Heart right ventricle (tissue), 16 donors: Measurements from ENCODE around the gene PPP1R15B. TPM values are rescaled to one million over a fixed set of nuclear protein-coding genes. Genes with fewer than 3 reads are reported as not detected.
A peak's percentile ranks its signal among the peaks of the same experiment; 100 is the strongest.

ENCODE experiments used
- ATAC-seq, 8 donors: fragments of 200-7000 bp; cut with Tn5 transposase; one replicate each; pipeline ENCODE4 v1.9.1; 2020; ENCODE audit warnings: mild to moderate bottlenecking in 8 of 8, moderate library complexity in 8 of 8, moderate number of reproducible peaks in 1 of 8
- DNase-seq, 2 donors: peaks; one replicate each; pipeline ENCODE4 v3.0.0-alpha.2; 2020
- H3K27ac ChIP-seq, 10 donors: fragments of 200-600 bp; sonication (generic) in 2 of 10; one replicate each; pipeline versions ENCODE4 v1.5.0 to v1.8.0; 2020 to 2022; ENCODE audit warnings: mild to moderate bottlenecking in 3 of 10
- H3K27me3 ChIP-seq, 7 donors: fragments of 200-600 bp; one replicate each; pipeline ENCODE4 v1.8.0; 2021 to 2022; ENCODE audit warnings: mild to moderate bottlenecking in 2 of 7
- H3K36me3 ChIP-seq, 9 donors: fragments of 200-600 bp; sonication (generic) in 1 of 9; one replicate each; pipeline versions ENCODE4 v1.5.0 to v1.8.0; 2020 to 2022; ENCODE audit warnings: mild to moderate bottlenecking in 2 of 9
- H3K4me1 ChIP-seq, 9 donors: fragments of 200-600 bp; sonication (generic) in 1 of 9; one replicate each; pipeline versions ENCODE4 v1.5.0 to v1.8.0; 2020 to 2022; ENCODE audit warnings: mild to moderate bottlenecking in 4 of 9
- H3K4me3 ChIP-seq, 10 donors: fragments of 200-600 bp; sonication (generic) in 2 of 10; one replicate each; pipeline versions ENCODE4 v1.5.0 to v1.8.0; 2020 to 2022; ENCODE audit warnings: mild to moderate bottlenecking in 7 of 10, moderate library complexity in 2 of 10
- H3K9me3 ChIP-seq, 11 donors: fragments of 200-600 bp in 10 of 11; sonication (generic) in 2 of 11; one replicate each; pipeline versions ENCODE4 v1.5.0 to v1.8.0; 2013 to 2022; ENCODE audit warnings: mild to moderate bottlenecking in 2 of 11, control low read depth in 1 of 11, moderate library complexity in 1 of 11
- WGBS, 2 donors: extraction: QIAGEN DNeasy Blood & Tissue Kit; methylation state at CpG; one replicate each; pipeline ENCODE4 v1.1.7; 2013; ENCODE audit warnings: inconsistent platforms in 1 of 2; 5-methylcytosine and 5-hydroxymethylcytosine counted together
- intact Hi-C, 10 donors: fragments of 100-400 bp; cut with DNase I; formaldehyde crosslinking; loops; one replicate each; pipeline versions ENCODE4 v1.11.1 to v1.14.2; 2022
- polyA plus RNA-seq, 2 donors: library from polyadenylated mRNA; stranded (reverse); fragments of 200-250 nt; gene quantifications; one replicate each; pipeline ENCODE4 v1.2.3, GENCODE V29; 2013
- total RNA-seq, 10 donors: library from RNA; stranded (reverse); fragmentation: NEBNext Ultra II Directional in 3 of 10; extraction: Animal tissue kit (Norgen Biotek cat#: 25700) in 3 of 10; gene quantifications; one replicate each; pipeline versions ENCODE4 v1.2.1 to v1.2.4, GENCODE V29; 2021 to 2023
- TF ChIP-seq, protein P1 (sequence below), 9 donors: fragments of 200-600 bp; sonication (generic) in 2 of 9; IDR thresholded peaks; one replicate each; pipeline versions ENCODE4 v1.5.0 to v1.8.0; 2021 to 2022; ENCODE audit warnings: antibody characterized with exemption in 9 of 9, mild to moderate bottlenecking in 5 of 9, moderate library complexity in 1 of 9
- donor health status: Arrhythmogenic right ventricular cardiomyopathy.
- donor health status: ischemic (EF 13 %, LVEDD 7.1; RV severe dilation, severe dysfunction).
- donor health status: healthy with polysubstance abuse.
- donor health status: DM: no; HTN: yes; CAD: no.
- donor health status: DM: no; HTN: no; CAD: no.
- donor health status: ischemic (EF 25% LVEDD 6.9; RV normal size, moderate dysfunction).
- donor health status: ischemic (EF 25% LVEDD 5.7; RV mildly dilated, moderate dysfunction).
- donor health status: healthy.
- donor health status: DM: yes; HTN: yes; CAD: no.
- donor health status: Ischemic cardiomyopathy.
- donor health status: ischemic (EF 35%, LVEDD 5.7; RV mildly dilated, moderate dysfunction).
- donor health status: nonischemic (EF 11% LVEDD 7.7; RV severe dilation, severe dysfunction).
- donor health status: DM: yes; HTN: yes; CAD: no.
- donor health status: PGD.
- donor health status: ischemic (EF 29% LVEDD 5.4; RV normal size, mild dysfunction).
- donor health status: nonischemic (EF 23%, LVEDD 6.1; RV moderate dilation, normal function).

Gene PPP1R15B
- total and polyA plus RNA-seq, 12 donors, result 8.4 to 47.3 (median 21.5) TPM

DNA sequence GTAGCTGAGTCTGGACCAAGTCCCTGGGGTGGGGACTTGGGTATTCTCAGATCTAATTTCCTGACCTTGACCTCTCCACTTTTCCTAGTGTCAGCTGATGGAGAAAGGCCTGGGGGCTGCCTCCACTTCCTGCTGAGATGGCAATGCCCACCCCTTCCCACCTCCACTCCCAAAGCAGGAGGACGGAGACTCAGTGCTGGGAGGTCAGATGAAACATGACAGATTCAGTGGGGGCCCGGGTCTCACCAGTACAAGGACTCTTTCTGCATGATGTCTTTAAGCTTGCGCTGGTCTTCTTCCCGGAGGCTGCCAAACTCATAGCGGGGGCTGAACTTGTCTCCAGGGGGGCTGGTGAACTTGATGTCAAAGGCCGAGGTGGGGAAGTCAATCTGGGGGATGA is 35.6 kb upstream of the PPP1R15B start:
- intact Hi-C loops, result loop anchor here in 7 of 10 donors (1.0 to 5.0 kb wide), 6 partner anchors 45 to 56 kb away; partner anchors contain the start of gene PIK3C2B (in 2 of the 7)
- H3K4me1 ChIP-seq, result peaks cover 34 to 90% (median 53%) of the 10 kb centered on the region in 9 donors
- no peak for DNase-seq
- peaks cover 0 to 94% (median 43%) of the 10 kb centered on the region in 9 donors for H3K36me3 ChIP-seq
- WGBS, 2 donors, result 73 to 82% methylated on average over 6 of the region's 6 CpGs
- TF ChIP-seq, protein P1, sequence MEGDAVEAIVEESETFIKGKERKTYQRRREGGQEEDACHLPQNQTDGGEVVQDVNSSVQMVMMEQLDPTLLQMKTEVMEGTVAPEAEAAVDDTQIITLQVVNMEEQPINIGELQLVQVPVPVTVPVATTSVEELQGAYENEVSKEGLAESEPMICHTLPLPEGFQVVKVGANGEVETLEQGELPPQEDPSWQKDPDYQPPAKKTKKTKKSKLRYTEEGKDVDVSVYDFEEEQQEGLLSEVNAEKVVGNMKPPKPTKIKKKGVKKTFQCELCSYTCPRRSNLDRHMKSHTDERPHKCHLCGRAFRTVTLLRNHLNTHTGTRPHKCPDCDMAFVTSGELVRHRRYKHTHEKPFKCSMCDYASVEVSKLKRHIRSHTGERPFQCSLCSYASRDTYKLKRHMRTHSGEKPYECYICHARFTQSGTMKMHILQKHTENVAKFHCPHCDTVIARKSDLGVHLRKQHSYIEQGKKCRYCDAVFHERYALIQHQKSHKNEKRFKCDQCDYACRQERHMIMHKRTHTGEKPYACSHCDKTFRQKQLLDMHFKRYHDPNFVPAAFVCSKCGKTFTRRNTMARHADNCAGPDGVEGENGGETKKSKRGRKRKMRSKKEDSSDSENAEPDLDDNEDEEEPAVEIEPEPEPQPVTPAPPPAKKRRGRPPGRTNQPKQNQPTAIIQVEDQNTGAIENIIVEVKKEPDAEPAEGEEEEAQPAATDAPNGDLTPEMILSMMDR (IDR thresholded peaks at IDR 0.05), result no peak
- no peak overlapping the region for H3K4me3 ChIP-seq
- no peaks in the 10 kb centered on the region for H3K27me3 ChIP-seq
- H3K9me3 ChIP-seq, result no peaks in the 10 kb centered on the region
- ATAC-seq, result no peak
- H3K27ac ChIP-seq, result peak overlapping the region in 7 of 10 donors; percentile 4 to 65 (median 58)

DNA sequence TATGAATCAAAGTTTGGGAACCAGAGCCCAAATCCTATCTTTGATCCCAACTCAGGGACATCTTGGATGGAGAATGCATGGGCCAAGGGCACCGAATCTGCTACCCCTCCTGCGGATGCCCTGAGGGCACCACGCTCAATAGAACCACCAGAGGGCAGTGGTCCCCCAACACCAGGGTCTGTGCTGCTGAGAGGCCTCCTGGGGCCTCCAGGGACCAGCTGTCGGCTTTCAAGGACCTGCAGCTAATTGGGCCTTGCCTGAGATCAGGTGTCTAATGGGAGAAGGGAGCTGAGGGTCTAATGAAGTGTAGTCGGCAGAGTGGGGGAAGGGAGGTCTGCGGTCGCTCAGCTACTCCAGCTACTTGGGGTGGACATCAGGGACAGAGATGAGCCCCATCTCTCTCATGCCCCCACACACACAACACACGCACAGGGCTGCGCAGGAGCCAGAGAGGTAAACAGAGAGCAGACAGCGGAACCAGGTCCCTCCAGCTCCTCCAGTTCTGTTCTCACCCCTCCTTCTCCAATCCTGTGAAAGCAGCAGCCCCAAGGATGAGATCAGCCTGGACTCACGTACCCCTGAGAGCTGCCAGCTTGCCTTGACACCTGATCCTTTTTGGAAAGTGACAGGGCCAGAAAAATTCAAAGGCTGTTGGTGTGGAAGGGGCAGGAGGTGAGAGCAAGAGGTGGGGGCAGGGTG is 34.9 kb upstream of the PPP1R15B start:
- H3K36me3 ChIP-seq, result peaks cover 0 to 94% (median 50%) of the 10 kb centered on the region in 9 donors
- H3K9me3 ChIP-seq, result no peaks in the 10 kb centered on the region
- 32 to 38% methylated on average over 11 of the region's 11 CpGs for WGBS, 2 donors
- no peaks in the 10 kb centered on the region for H3K27me3 ChIP-seq
- H3K27ac ChIP-seq, result peak overlapping the region in 7 of 10 donors; percentile 4 to 65 (median 58)
- DNase-seq (peak; percentile 76 to 79), ATAC-seq (peak; percentile 71 to 79 (median 74))
- H3K4me1 ChIP-seq, result peaks cover 33 to 90% (median 54%) of the 10 kb centered on the region in 9 donors
- H3K4me3 ChIP-seq, result no peak overlapping the region
- TF ChIP-seq, protein P1 (IDR thresholded peaks at IDR 0.05), result peak; percentile 61 to 85 (median 78)
- intact Hi-C loops, result loop anchor here (1.0 to 5.0 kb wide), 8 partner anchors 46 to 57 kb away; partner anchors contain the start of gene PIK3C2B (in 5 of the 10)

DNA sequence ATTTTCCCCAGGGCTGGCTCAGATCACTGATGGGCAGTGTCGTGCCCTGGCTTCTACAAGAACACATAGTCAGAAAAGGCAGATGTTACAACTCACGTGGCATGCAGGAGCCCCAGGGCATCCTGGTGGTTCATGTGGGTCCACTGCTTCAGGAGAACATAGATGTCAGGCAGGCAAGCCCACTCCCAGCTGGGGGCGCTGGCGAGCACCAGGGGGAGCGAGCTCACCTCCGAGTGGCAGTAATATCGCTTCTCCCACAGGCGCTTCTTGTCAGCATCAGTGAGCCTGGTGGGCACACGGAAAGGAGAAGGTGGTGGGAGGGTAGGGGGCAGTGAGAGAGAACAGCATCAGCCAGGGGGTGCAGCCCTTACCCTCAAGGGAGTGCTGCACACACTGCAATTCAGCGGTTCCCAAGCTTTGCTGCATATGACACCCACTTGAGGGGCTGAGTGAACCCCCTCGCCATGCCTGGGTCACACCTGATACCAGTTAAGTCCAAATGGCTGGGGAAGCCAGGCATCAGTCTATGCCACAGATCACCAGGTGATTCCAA is 34.3 kb upstream of the PPP1R15B start:
- ATAC-seq, result no peak
- peaks cover 28 to 90% (median 51%) of the 10 kb centered on the region in 9 donors for H3K4me1 ChIP-seq

More for the DNA sequence above, 34.3 kb upstream of the PPP1R15B start:
- Histone ChIP-seq H3K9me3 (no peaks in the 10 kb centered on the region), H3K4me3 (no peak overlapping the region), H3K27ac (peak overlapping the region in 3 of 10 donors; percentile 54 to 65 (median 58)), H3K36me3 (peaks cover 0 to 95% (median 56%) of the 10 kb centered on the region in 9 donors), H3K27me3 (no peaks in the 10 kb centered on the region)
- TF ChIP-seq, protein P1 (IDR thresholded peaks at IDR 0.05), result peak in 3 of 9 donors; percentile 19 to 31 (median 28)
- intact Hi-C loops, result loop anchor here (1.0 to 5.0 kb wide), 8 partner anchors 46 to 57 kb away; partner anchors contain the start of gene PIK3C2B (in 5 of the 10)
- 57% methylated on average over 11 of the region's 11 CpGs for WGBS, 2 donors
- peak in 1 of 2 donors; percentile 43 for DNase-seq
